Nucleus accumbens (tissue), 56 donors: Measurements from ENCODE around the gene HP1BP3.

Experiments
- DNase-seq, 56 donors: peaks; one replicate each; lab custom pipeline; 2025; lab: John Stamatoyannopoulos, UW

HP1BP3 gene

DNA sequence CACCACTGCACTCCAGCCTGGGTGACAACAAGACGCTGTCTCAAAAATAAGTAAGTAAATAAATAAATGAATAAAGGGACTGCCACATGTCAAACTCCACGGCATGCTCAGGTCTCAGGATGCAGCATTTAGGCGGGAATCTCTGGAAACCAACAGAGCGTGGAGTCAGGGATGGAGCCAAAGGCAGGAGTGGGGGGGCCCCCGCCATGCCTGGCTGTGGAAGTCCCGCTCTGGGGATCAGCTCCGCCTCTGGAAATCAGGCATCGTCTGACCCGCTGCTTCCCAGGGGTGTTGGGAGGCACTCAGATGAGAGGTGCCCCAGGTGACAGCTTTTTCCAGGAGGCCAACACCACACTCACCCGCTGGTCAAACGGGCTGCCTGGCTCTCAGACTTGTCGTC lies 89.5 kb downstream of the HP1BP3 start:
- no peak for DNase-seq

GRCh38 chr1:20696397-20697333 lies 90.4 kb downstream of the HP1BP3 start:
- peak in 53 of 56 donors; percentile 14 to 87 (median 72) for DNase-seq

DNA sequence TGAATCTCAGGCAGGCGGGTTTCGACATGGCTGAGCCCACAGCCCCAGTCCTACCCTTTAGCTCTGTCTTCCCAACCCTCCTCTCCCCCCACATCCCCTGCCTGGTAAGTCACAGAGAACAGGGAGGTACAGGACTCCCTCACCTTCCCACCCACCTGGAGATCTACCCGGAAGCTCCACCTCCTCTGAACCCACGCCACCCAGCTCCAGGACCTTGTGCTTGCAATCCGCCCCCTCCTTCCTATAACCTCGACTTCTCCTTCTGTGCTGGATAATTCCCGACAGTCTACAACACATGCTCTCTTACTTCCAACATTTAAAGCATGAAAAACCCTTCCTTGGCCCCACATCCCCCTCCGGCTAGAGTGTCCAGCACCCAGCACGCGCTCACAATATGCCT lies 91.6 kb downstream of the HP1BP3 start:
- peak in 2 of 56 donors; percentile 30 for DNase-seq

GRCh38 chr1:20693623-20694022 lies 93.5 kb downstream of the HP1BP3 start:
- no peak for DNase-seq
